K562 (cell line): Measurements from ENCODE around the gene TCF4.

Source experiments
- KLF16 ChIP-seq: IDR thresholded peaks from 2 replicates; pipeline ENCODE4 v1.6.1; 2016; ENCODE audit warnings: antibody characterized with exemption
- TEAD4 ChIP-seq, 2 experiments: sonication (generic) in 1 of 2; formaldehyde crosslinking in 1 of 2; IDR thresholded peaks; 2 replicates each; pipeline versions ENCODE4 v1.6.1 to v1.8.0; 2012 to 2022; ENCODE audit warnings: borderline replicate concordance in 1 of 2, inconsistent platforms in 1 of 2, low read length in 1 of 2, mild to moderate bottlenecking in 1 of 2, missing genetic modification reagents in 1 of 2
- ZBTB7A ChIP-seq: IDR thresholded peaks from 2 replicates; pipeline ENCODE4 v1.6.1; 2011; ENCODE audit warnings: low read depth, mild to moderate bottlenecking, low read length, moderate library complexity, borderline replicate concordance; ENCODE audit not compliant: control insufficient read depth

DNA sequence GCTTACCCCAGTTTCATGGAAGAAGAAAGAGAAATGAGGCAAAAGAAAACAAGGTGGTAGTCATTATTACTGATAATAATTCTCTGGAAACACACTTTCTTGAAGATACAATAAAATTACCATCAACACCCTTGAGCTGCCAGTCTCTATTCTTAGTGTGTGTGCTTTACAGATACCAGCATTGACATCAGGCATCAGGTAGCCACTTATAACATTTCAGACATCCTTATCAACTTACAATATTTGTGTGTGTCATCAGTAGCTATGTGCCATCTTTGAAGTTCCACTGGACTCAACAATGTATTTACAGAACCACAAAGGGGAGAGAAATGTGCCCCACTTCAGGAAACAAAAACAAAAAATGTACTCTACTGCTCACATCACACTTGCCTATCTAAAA is 62.1 kb downstream of the TCF4 start:
- TF ChIP-seq KLF16, result no peak
- no peak for TF ChIP-seq ZBTB7A
- TF ChIP-seq TEAD4 (IDR thresholded peaks at IDR 0.05; ENCODE audit: low read length), result no peak
- TF ChIP-seq TEAD4 (CRISPR knock-in tag; IDR thresholded peaks at IDR 0.05; ENCODE audit: borderline replicate concordance), result no peak
